Caco-2 (cell line): ENCODE data around the gene TANC2. TPM values are rescaled to one million over a fixed set of nuclear protein-coding genes. Genes with fewer than 3 reads are reported as not detected.

Experiments
- BruUV-seq: library from RNA; stranded (reverse); fragments of 400-500 nt; replicated peaks from 2 replicates; lab custom pipeline; 2021; lab: Mats Ljungman, UMichigan
- CTCF ChIA-PET: fragments of 300-600 bp; sonication (Branson Sonifier 250); formaldehyde crosslinking; loops from one replicate; lab custom pipeline; 2022; ENCODE audit warnings: antibody characterized with exemption; lab: Charles Lee
- POLR2A ChIA-PET: fragments of 300-600 bp; sonication (Branson Sonifier 250); formaldehyde crosslinking; loops from one replicate; lab custom pipeline; 2022; ENCODE audit warnings: antibody characterized with exemption; lab: Charles Lee
- DNase-seq, 2 experiments: peaks; one replicate each; pipeline versions ENCODE4 v3.0.0 to v3.0.0-alpha.2; 2020 to 2022
- H3K27me3 ChIP-seq: replicated peaks from 2 replicates; pipeline ENCODE4 v1.6.0; 2011; ENCODE audit warnings: low read length; ENCODE audit not compliant: control insufficient read depth, insufficient read depth
- H3K36me3 ChIP-seq: 2 replicates; pipeline ENCODE4 v1.5.1; 2011; ENCODE audit warnings: low read length; ENCODE audit not compliant: control insufficient read depth, insufficient read depth
- H3K4me1 ChIP-seq: fragments of 250-450 bp; sonication (Bioruptor Pico); 2 replicates; pipeline ENCODE4 v1.5.1; 2020; ENCODE audit warnings: mild to moderate bottlenecking
- H3K4me3 ChIP-seq: 2 replicates; pipeline ENCODE4 v1.5.1; 2011; ENCODE audit warnings: low read depth, mild to moderate bottlenecking, control low read depth, low read length
- H3K9me3 ChIP-seq: fragments of 250-450 bp; sonication (Bioruptor Pico); 2 replicates; pipeline ENCODE4 v1.5.1; 2020; ENCODE audit warnings: mild to moderate bottlenecking, moderate library complexity
- H3K27ac Mint-ChIP-seq: one replicate; pipeline ENCODE4 v1.8.0; 2022; ENCODE audit warnings: mixed read lengths; ENCODE audit not compliant: unreplicated experiment
- H3K27me3 Mint-ChIP-seq: one replicate; pipeline ENCODE4 v1.8.0; 2022; ENCODE audit warnings: mixed read lengths; ENCODE audit not compliant: insufficient read depth, unreplicated experiment
- H3K36me3 Mint-ChIP-seq: one replicate; pipeline ENCODE4 v1.8.0; 2022; ENCODE audit warnings: mild to moderate bottlenecking, mixed read lengths; ENCODE audit not compliant: insufficient read depth, unreplicated experiment
- H3K4me1 Mint-ChIP-seq: one replicate; pipeline ENCODE4 v1.8.0; 2022; ENCODE audit warnings: low read depth, mixed read lengths; ENCODE audit not compliant: unreplicated experiment
- H3K4me3 Mint-ChIP-seq: one replicate; pipeline ENCODE4 v1.8.0; 2022; ENCODE audit warnings: mild to moderate bottlenecking, moderate library complexity, mixed read lengths; ENCODE audit not compliant: unreplicated experiment
- H3K9me3 Mint-ChIP-seq: one replicate; pipeline ENCODE4 v1.8.0; 2022; ENCODE audit warnings: mixed read lengths; ENCODE audit not compliant: unreplicated experiment
- CTCF ChIP-seq, 2 experiments: fragments of 200-600 bp in 1 of 2; IDR thresholded peaks; 1 replicate in 1 of 2; 2 replicates in 1 of 2; pipeline versions ENCODE4 v1.5.1 to v1.8.0; 2011 to 2022; ENCODE audit warnings: antibody characterized with exemption in 1 of 2, control low read depth in 1 of 2, inconsistent platforms in 1 of 2, low read depth in 1 of 2, low read length in 1 of 2, mild to moderate bottlenecking in 1 of 2, moderate library complexity in 1 of 2; ENCODE audit not compliant: insufficient read depth in 1 of 2, severe bottlenecking in 1 of 2, unreplicated experiment in 1 of 2
- intact Hi-C: fragments of 100-400 bp; cut with micrococcal nuclease; formaldehyde crosslinking; loops from one replicate; pipeline ENCODE4 v1.10.0; 2022; ENCODE audit not compliant: unreplicated experiment
- total RNA-seq: library from RNA; stranded (reverse); gene quantifications from 2 replicates; pipeline ENCODE4 v1.2.3, GENCODE V29; 2022

The TANC2 gene
- total RNA-seq, 1 experiment from 2014 or later, result 1.9 TPM

DNA sequence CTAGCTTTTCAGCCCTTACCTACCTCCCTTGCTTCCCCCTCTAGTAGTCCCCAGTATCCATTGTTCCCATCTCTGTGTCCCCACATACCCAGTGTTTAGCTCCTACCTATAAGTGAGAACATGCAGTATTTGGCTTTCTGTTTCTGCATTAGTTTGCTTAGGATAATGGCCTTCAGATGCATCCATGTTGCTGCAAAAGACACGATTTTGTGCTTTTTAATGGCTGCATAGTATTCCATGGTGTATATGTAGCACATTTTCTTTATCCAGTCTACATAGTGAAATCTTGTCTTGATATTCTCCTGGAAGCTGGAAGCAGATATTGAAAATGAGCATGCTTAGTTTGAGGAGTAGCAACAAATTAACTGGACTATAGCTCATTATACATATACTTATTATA lies 45.7 kb upstream of the TANC2 start:
- Mint-ChIP-seq H3K4me1 (no peaks in the 10 kb centered on the region), H3K4me3 (no peak overlapping the region), H3K27me3 (no peaks in the 10 kb centered on the region), H3K9me3 (no peaks in the 10 kb centered on the region), H3K27ac (no peak overlapping the region), H3K36me3 (no peaks in the 10 kb centered on the region)
- Histone ChIP-seq H3K27me3 (no peaks in the 10 kb centered on the region; the same call in 1 of the 2 replicates), H3K9me3 (no peaks in the 10 kb centered on the region), H3K4me3 (no peak overlapping the region), H3K36me3 (no peaks in the 10 kb centered on the region), H3K4me1 (no peaks in the 10 kb centered on the region)
- ChIA-PET POLR2A (no interaction called here), CTCF (no interaction called here)
- BruUV-seq, result no TSS peak
- intact Hi-C loops, result no loop called here
- no peak for DNase-seq
- no peak for TF ChIP-seq CTCF (IDR thresholded peaks at IDR 0.05; ENCODE audit: insufficient read depth in 1 of 2, low read depth in 1 of 2, low read length in 1 of 2, severe bottlenecking in 1 of 2, unreplicated experiment in 1 of 2)

DNA sequence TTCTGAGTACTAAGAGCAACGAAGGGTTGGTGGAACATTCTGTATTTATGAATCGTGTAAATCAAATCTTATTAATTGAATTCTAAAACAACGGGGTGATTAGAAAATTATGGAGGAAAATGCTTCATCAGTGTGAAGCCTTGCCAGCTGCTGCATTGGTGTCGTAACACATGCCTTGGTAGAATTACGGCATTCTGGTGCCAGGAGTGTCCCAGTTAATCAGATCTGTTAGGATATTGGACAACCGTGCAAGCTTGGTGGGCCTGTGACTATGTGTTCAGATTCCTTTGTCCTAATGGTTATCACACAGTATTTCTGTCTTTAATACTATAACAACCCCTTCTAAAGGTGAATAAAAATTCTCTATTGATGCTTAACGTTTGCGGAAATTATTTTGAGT lies 44.2 kb upstream of the TANC2 start:
- BruUV-seq, result no TSS peak
- no peaks in the 10 kb centered on the region for H3K27me3 Mint-ChIP-seq
- H3K9me3 ChIP-seq, result no peaks in the 10 kb centered on the region
- no peak overlapping the region for H3K27ac Mint-ChIP-seq
- no peak for TF ChIP-seq CTCF (IDR thresholded peaks at IDR 0.05; ENCODE audit: insufficient read depth in 1 of 2, low read depth in 1 of 2, low read length in 1 of 2, severe bottlenecking in 1 of 2, unreplicated experiment in 1 of 2)
- H3K4me3 ChIP-seq, result no peak overlapping the region
- H3K4me3 Mint-ChIP-seq, result no peak overlapping the region
- H3K9me3 Mint-ChIP-seq, result no peaks in the 10 kb centered on the region
- no peaks in the 10 kb centered on the region for H3K36me3 Mint-ChIP-seq
- CTCF ChIA-PET, result no interaction called here
- H3K4me1 Mint-ChIP-seq, result no peaks in the 10 kb centered on the region
- DNase-seq, result no peak
- intact Hi-C loops, result no loop called here
- POLR2A ChIA-PET, result no interaction called here
- H3K27me3 ChIP-seq, result no peaks in the 10 kb centered on the region
- H3K4me1 ChIP-seq, result no peaks in the 10 kb centered on the region
- H3K36me3 ChIP-seq, result no peaks in the 10 kb centered on the region

DNA sequence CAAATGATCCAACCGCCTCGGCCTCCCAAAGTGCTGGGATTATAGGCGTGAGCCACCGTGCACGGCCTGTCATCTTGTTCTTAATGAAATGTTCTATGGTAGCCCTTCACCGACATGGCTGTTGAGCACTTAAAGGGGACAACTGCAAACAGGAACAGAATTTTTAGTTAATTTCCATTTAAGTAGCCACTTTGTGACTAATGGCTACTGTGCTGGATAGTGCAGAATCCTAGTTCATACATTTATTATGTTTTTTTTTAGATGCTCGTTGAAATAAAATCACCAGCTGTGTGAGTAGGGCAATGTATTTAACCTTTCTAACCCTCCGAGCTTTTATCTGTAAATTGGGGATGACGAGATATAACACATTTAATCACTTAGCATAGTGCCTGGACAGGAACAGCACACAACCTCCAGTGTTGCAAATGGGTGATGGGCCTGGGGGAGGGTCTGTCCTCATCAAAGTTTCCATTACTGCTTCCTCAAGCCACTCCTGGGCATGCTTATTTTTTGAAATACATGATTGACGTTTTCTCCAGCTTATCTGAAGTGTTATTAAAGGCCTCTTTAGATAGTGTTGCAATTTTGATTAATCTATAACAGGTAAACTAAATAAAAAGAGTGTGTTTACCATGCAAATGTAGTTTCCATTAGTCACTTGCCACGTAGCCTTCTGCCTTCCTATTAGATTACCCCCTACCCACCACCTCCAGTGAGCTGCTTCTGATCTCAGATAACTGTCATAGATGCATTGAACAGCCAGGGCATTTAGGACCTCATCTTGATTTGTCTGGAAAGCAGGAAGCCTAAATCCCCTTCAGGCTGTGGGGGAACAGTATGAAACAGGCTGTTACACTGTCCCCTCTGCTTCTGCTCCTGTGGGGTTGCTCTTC lies 42.5 kb upstream of the TANC2 start:
- CTCF ChIA-PET, result interaction anchor here (0.6 kb wide), 1 partner anchor 519 kb away, joined by 3 read pairs; no protein-coding TSS in a partner anchor
- POLR2A ChIA-PET, result no interaction called here

More for the DNA sequence above, 42.5 kb upstream of the TANC2 start:
- H3K27me3 ChIP-seq, result no peaks in the 10 kb centered on the region; the same call in 1 of the 2 replicates
- no peak for TF ChIP-seq CTCF (IDR thresholded peaks at IDR 0.05; ENCODE audit: insufficient read depth in 1 of 2, low read depth in 1 of 2, low read length in 1 of 2, severe bottlenecking in 1 of 2, unreplicated experiment in 1 of 2)
- no peaks in the 10 kb centered on the region for H3K36me3 ChIP-seq
- no TSS peak for BruUV-seq
- Mint-ChIP-seq H3K4me3 (no peak overlapping the region), H3K27me3 (peaks cover 3% of the 10 kb centered on the region), H3K9me3 (no peaks in the 10 kb centered on the region), H3K27ac (no peak overlapping the region), H3K4me1 (no peaks in the 10 kb centered on the region), H3K36me3 (no peaks in the 10 kb centered on the region)
- no peak overlapping the region for H3K4me3 ChIP-seq
- H3K4me1 ChIP-seq, result no peaks in the 10 kb centered on the region
- intact Hi-C loops, result no loop called here
- no peak for DNase-seq
- H3K9me3 ChIP-seq, result no peaks in the 10 kb centered on the region
